Measurements from ENCODE around the gene PCDH18. TPM values are rescaled to one million over a fixed set of nuclear protein-coding genes. Genes with fewer than 3 reads are reported as not detected.

PCDH18 gene
- total RNA-seq, 1 donor from 2014 or later: 4.9 TPM

- H3K27ac Mint-ChIP-seq (ENCODE audit: unreplicated experiment): no peak overlapping the region
- no peaks in the 10 kb centered on the region for H3K36me3 Mint-ChIP-seq (ENCODE audit: low read depth, unreplicated experiment)
- DNase-seq (ENCODE audit: low read depth) (peak; percentile 42), FAIRE-seq (peak; percentile 83)
- no peaks in the 10 kb centered on the region for H3K27me3 ChIP-seq (ENCODE audit: insufficient read depth, low read length)
- no peaks in the 10 kb centered on the region for H3K9me3 ChIP-seq (ENCODE audit: insufficient read depth, low read depth, low read length)
- peaks cover 2% of the 10 kb centered on the region for H3K4me1 Mint-ChIP-seq (ENCODE audit: low read depth, unreplicated experiment)
- peak overlapping the region; percentile 97 for H3K4me3 ChIP-seq (ENCODE audit: insufficient read depth, low read depth, low read length)
- H3K79me2 ChIP-seq (ENCODE audit: insufficient read depth, low read length): peaks cover 28% of the 10 kb centered on the region
- no peaks in the 10 kb centered on the region for H4K20me1 ChIP-seq (ENCODE audit: insufficient read depth, low read length)
- no peak overlapping the region for H3K4me3 Mint-ChIP-seq (ENCODE audit: unreplicated experiment)
- peak overlapping the region; percentile 8 for H3K27ac ChIP-seq (ENCODE audit: low read depth, low read length)
- TF ChIP-seq CTCF (IDR thresholded peaks at IDR 0.05; ENCODE audit: insufficient read depth, low read depth, low read length) (no peak), EZH2 (IDR thresholded peaks at IDR 0.05; ENCODE audit: insufficient read depth, low read length) (no peak)
- H3K27me3 Mint-ChIP-seq (ENCODE audit: low read depth, unreplicated experiment): no peaks in the 10 kb centered on the region
- peak overlapping the region; percentile 95 for H3K4me2 ChIP-seq (ENCODE audit: low read length)
- H3K9me3 Mint-ChIP-seq (ENCODE audit: unreplicated experiment): no peaks in the 10 kb centered on the region
- peaks cover 2% of the 10 kb centered on the region for H3K36me3 ChIP-seq (ENCODE audit: insufficient read depth, low read length)
- H3K4me1 ChIP-seq (ENCODE audit: insufficient read depth, low read length): peaks cover 16% of the 10 kb centered on the region
- H2AFZ ChIP-seq (ENCODE audit: low read depth, low read length): no peak overlapping the region
- peak overlapping the region; percentile 94 for H3K9ac ChIP-seq (ENCODE audit: low read length)
Observed at GRCh38 chr4:137530176-137530575, 2.1 kb downstream of the PCDH18 start.

- Histone ChIP-seq H2AFZ (ENCODE audit: low read depth, low read length) (no peak overlapping the region), H3K27ac (ENCODE audit: low read depth, low read length) (peak overlapping the region; percentile 13), H3K4me2 (ENCODE audit: low read length) (peak overlapping the region; percentile 95), H3K36me3 (ENCODE audit: insufficient read depth, low read length) (peaks cover 2% of the 10 kb centered on the region), H4K20me1 (ENCODE audit: insufficient read depth, low read length) (no peaks in the 10 kb centered on the region), H3K4me1 (ENCODE audit: insufficient read depth, low read length) (peaks cover 24% of the 10 kb centered on the region), H3K4me3 (ENCODE audit: insufficient read depth, low read depth, low read length) (peak overlapping the region; percentile 97), H3K79me2 (ENCODE audit: insufficient read depth, low read length) (peaks cover 28% of the 10 kb centered on the region), H3K27me3 (ENCODE audit: insufficient read depth, low read length) (no peaks in the 10 kb centered on the region), H3K9ac (ENCODE audit: low read length) (peak overlapping the region; percentile 15), H3K9me3 (ENCODE audit: insufficient read depth, low read depth, low read length) (no peaks in the 10 kb centered on the region)
- Mint-ChIP-seq H3K4me1 (ENCODE audit: low read depth, unreplicated experiment) (peaks cover 2% of the 10 kb centered on the region), H3K9me3 (ENCODE audit: unreplicated experiment) (no peaks in the 10 kb centered on the region), H3K27ac (ENCODE audit: unreplicated experiment) (no peak overlapping the region), H3K27me3 (ENCODE audit: low read depth, unreplicated experiment) (no peaks in the 10 kb centered on the region), H3K4me3 (ENCODE audit: unreplicated experiment) (no peak overlapping the region), H3K36me3 (ENCODE audit: low read depth, unreplicated experiment) (no peaks in the 10 kb centered on the region)
- FAIRE-seq (no peak), DNase-seq (ENCODE audit: low read depth) (no peak)
- TF ChIP-seq CTCF (IDR thresholded peaks at IDR 0.05; ENCODE audit: insufficient read depth, low read depth, low read length): no peak
- TF ChIP-seq EZH2 (IDR thresholded peaks at IDR 0.05; ENCODE audit: insufficient read depth, low read length): no peak
Observed at GRCh38 chr4:137529432-137529831, 2.9 kb downstream of the PCDH18 start.

GRCh38 chr4:137528673-137529072 lies 3.6 kb downstream of the PCDH18 start:
- Mint-ChIP-seq H3K4me1 (ENCODE audit: low read depth, unreplicated experiment) (peaks cover 2% of the 10 kb centered on the region), H3K9me3 (ENCODE audit: unreplicated experiment) (no peaks in the 10 kb centered on the region), H3K4me3 (ENCODE audit: unreplicated experiment) (no peak overlapping the region), H3K27ac (ENCODE audit: unreplicated experiment) (no peak overlapping the region), H3K27me3 (ENCODE audit: low read depth, unreplicated experiment) (no peaks in the 10 kb centered on the region), H3K36me3 (ENCODE audit: low read depth, unreplicated experiment) (no peaks in the 10 kb centered on the region)
- Histone ChIP-seq H3K4me2 (ENCODE audit: low read length) (peak overlapping the region; percentile 95), H3K27me3 (ENCODE audit: insufficient read depth, low read length) (no peaks in the 10 kb centered on the region), H3K79me2 (ENCODE audit: insufficient read depth, low read length) (peaks cover 28% of the 10 kb centered on the region), H3K27ac (ENCODE audit: low read depth, low read length) (no peak overlapping the region), H3K4me3 (ENCODE audit: insufficient read depth, low read depth, low read length) (peak overlapping the region; percentile 97), H3K4me1 (ENCODE audit: insufficient read depth, low read length) (peaks cover 23% of the 10 kb centered on the region), H3K9me3 (ENCODE audit: insufficient read depth, low read depth, low read length) (no peaks in the 10 kb centered on the region), H2AFZ (ENCODE audit: low read depth, low read length) (no peak overlapping the region), H3K9ac (ENCODE audit: low read length) (peak overlapping the region; percentile 13), H4K20me1 (ENCODE audit: insufficient read depth, low read length) (no peaks in the 10 kb centered on the region), H3K36me3 (ENCODE audit: insufficient read depth, low read length) (peaks cover 2% of the 10 kb centered on the region)
- TF ChIP-seq EZH2 (IDR thresholded peaks at IDR 0.05; ENCODE audit: insufficient read depth, low read length) (no peak), CTCF (IDR thresholded peaks at IDR 0.05; ENCODE audit: insufficient read depth, low read depth, low read length) (no peak)
- DNase-seq (ENCODE audit: low read depth) (no peak), FAIRE-seq (no peak)

Data from astrocyte (in vitro differentiated cells and primary cell).